Activated T-helper 1 cell treated with anti-CD3 and anti-CD28 coated beads, Interleukin-12 subunit alpha, Interleukin-12 subunit beta, Interleukin-2, Interleukin-4 antibody, amounts not matched to agents 30 ng/mL and 10 ng/mL and 1 ng/mL, durations not matched to agents 14 hours and 24 hours and 36 hours (primary cell): Measurements from ENCODE around the gene RPL37. TPM values are rescaled to one million over a fixed set of nuclear protein-coding genes. Genes with fewer than 3 reads are reported as not detected.
A peak's percentile ranks its signal among the peaks of the same experiment; 100 is the strongest.
"Not testable (repeated sequence)": the region's sequence is repeated elsewhere in the genome, so short reads cannot be mapped to it uniquely, and the experiment has no call there.

Source experiments
- DNase-seq: peaks from one replicate; pipeline ENCODE4 v3.0.0; 2021; ENCODE audit warnings: low spot score
- H3K27ac Mint-ChIP-seq: one replicate; pipeline ENCODE4 v1.8.0; 2021; ENCODE audit warnings: mild to moderate bottlenecking, mixed read lengths
- H3K27me3 Mint-ChIP-seq: one replicate; pipeline ENCODE4 v1.8.0; 2022; ENCODE audit warnings: mild to moderate bottlenecking, moderate library complexity, mixed read lengths; ENCODE audit not compliant: insufficient read depth
- H3K36me3 Mint-ChIP-seq: one replicate; pipeline ENCODE4 v1.8.0; 2021; ENCODE audit warnings: low read depth, mixed read lengths
- H3K4me1 Mint-ChIP-seq: one replicate; pipeline ENCODE4 v1.8.0; 2021; ENCODE audit warnings: low read depth, mixed read lengths
- H3K4me3 Mint-ChIP-seq: one replicate; pipeline ENCODE4 v1.8.0; 2021; ENCODE audit warnings: mild to moderate bottlenecking, moderate library complexity, mixed read lengths
- H3K9me3 Mint-ChIP-seq: one replicate; pipeline ENCODE4 v1.8.0; 2021; ENCODE audit warnings: mixed read lengths
- intact Hi-C: fragments of 100-400 bp; cut with micrococcal nuclease; formaldehyde crosslinking; loops from one replicate; pipeline ENCODE4 v1.15.1; 2024
- total RNA-seq: library from RNA; stranded (reverse); gene quantifications from 2 replicates; pipeline ENCODE4 v1.2.3, GENCODE V29; 2022

The RPL37 gene
- 1,451 and 1,473 TPM in 2 replicates for total RNA-seq

DNA sequence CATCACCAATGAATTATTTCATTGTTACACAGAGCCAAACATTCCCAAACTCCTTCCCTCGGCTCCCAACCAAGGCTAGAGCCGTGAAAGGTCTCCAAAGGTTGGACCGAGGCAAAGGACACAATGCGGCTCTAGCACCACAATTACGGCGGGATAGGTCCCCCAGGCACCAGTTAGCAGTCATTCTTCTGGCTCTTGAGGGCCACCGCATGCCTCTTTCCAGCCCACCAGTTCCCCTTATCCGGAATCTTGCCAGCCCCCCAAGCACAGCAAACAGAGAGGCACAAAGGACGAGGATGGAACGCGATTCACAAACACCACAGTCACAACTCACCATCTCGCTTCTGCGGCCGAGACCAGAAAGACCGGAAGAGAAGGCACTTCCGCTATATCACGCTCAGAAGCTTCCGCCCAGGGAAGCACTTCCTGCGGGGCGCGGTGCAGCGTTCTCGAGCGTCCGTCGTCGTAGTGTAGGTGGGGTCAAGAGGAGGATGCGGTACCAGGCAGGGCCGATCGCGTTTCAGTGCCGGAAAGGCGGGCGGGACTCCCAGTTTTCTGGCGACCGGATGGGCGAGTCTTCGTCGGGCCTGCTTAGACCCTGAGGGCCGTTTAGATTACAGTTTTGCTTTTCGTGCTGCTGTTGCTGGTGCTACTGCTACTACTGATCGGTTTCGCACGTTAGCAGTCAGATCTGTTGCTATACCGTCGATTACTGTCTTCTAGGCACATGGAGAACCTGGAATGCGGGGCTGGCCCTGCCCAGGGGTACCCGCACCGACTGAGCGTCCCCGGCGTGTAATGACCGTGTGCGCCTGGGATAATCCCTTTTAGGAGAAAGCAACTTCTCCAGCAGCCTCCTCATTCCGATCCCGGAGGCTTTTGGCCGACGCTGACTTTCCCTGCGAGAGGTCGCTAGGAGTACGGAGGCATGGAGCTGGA is at the start of gene RPL37:
Gene RPL37 (minus strand): TSS at position 374 of the 939 bp plus-strand sequence. CDS start 37 bp downstream, at position 337.
- Mint-ChIP-seq H3K4me3 (peak within 1 kb of the TSS; percentile 95), H3K27ac (peak within 1 kb of the TSS; percentile 90), H3K4me1 (peaks cover 45% of the 10 kb centered on the region), H3K36me3 (peaks cover 46% of the 10 kb centered on the region), H3K27me3 (no peaks in the 10 kb centered on the region), H3K9me3 (no peaks in the 10 kb centered on the region)
- intact Hi-C loops: loop anchor here (1.0 to 10.0 kb wide), 12 partner anchors 22 to 1760 kb away; partner anchors contain the start of genes OXCT1, PTGER4, RICTOR and RIMOC1
- DNase-seq: peak; percentile 89

DNA sequence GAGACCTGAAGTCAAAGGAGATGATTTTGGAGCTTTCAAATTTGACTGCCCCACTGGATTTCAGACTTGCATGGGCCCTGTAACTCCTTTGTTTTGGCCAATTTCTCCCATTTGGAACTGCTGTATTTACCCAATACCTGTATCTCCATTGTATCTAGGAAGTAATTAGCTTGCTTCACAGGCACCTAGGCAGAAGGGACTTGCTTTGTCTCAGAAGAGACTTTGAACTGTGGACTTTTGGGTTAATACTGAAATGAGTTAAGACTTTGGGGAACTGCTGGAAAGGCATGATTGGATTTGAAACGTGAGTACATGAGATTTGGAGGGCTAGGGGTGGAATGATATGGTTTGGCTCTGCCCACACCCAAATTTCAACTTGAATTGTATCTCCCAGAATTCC is 48.0 kb upstream of the RPL37 start:
- H3K27me3 Mint-ChIP-seq, H3K27ac Mint-ChIP-seq, DNase-seq, H3K36me3 Mint-ChIP-seq, H3K9me3 Mint-ChIP-seq, H3K4me3 Mint-ChIP-seq, H3K4me1 Mint-ChIP-seq, intact Hi-C loops: not testable (repeated sequence)

DNA sequence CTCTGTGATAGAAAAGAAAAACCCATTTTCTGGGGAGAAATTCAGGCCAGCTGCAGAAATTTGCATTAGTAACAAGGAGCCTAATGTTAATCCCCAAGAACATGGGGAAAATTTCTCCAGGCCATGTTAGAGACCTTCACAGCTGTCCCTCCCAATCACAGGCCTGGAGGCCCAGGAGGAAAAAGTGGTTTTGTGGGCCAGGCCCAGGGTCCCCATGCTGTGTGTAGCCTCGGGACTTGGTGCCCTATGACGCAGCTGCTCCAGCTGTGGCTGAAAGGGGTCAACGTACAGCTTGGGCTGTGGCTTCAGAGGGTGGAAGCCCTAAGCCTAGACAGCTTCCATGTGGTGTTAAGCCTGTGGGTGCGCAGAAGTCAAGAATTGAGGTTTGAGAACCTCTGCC is 47.3 kb upstream of the RPL37 start:
- Mint-ChIP-seq H3K27me3 (peaks cover 10% of the 10 kb centered on the region), H3K4me3 (no peak overlapping the region), H3K27ac (no peak overlapping the region), H3K36me3 (no peaks in the 10 kb centered on the region), H3K9me3 (peaks cover 4% of the 10 kb centered on the region), H3K4me1 (peaks cover 5% of the 10 kb centered on the region)
- intact Hi-C loops: no loop called here
- DNase-seq: no peak

DNA sequence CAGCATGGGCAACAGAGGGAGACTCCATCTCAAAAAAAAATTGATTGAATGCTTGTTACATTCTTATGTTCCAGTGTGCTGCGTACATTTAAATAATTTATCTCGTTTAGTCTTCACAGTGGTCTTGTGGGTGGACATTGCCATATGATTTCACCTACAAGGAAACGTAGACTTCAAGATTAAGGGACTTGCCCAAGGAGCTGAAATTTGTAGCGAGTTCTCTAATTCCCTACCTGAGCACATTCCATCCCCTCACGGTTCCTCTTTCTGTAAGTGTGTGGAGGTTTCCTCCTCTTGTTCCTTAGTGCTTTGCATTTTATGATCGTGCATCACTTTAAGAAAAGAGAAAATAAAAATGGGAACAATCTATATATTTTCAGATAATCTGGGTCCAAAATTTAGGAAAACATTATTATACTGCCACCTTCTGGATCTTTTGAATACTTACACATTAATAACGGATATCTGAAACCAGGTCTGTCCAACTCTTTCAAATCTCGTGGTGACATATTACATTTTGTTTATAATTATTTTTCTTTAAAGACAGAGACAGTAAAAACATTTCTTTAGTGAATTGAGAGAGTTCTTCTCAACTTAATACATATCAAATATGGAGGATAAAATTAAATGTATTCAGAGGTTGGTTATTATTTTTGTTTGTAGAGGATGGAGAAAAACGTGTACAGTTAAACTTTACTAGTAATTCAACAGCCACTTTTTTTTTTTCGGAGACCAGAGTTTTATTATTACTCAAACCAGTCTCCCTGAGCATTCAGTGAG is 44.3 kb upstream of the RPL37 start:
- Mint-ChIP-seq H3K4me1 (peaks cover 5% of the 10 kb centered on the region), H3K27ac (no peak overlapping the region), H3K36me3 (no peaks in the 10 kb centered on the region), H3K9me3 (peaks cover 4% of the 10 kb centered on the region), H3K4me3 (no peak overlapping the region), H3K27me3 (peaks cover 10% of the 10 kb centered on the region)
- DNase-seq: no peak
- intact Hi-C loops: loop anchor here (1.0 to 2.0 kb wide), 8 partner anchors 45 to 1300 kb away; partner anchors contain the start of genes PRKAA1, RPL37 and TTC33

DNA sequence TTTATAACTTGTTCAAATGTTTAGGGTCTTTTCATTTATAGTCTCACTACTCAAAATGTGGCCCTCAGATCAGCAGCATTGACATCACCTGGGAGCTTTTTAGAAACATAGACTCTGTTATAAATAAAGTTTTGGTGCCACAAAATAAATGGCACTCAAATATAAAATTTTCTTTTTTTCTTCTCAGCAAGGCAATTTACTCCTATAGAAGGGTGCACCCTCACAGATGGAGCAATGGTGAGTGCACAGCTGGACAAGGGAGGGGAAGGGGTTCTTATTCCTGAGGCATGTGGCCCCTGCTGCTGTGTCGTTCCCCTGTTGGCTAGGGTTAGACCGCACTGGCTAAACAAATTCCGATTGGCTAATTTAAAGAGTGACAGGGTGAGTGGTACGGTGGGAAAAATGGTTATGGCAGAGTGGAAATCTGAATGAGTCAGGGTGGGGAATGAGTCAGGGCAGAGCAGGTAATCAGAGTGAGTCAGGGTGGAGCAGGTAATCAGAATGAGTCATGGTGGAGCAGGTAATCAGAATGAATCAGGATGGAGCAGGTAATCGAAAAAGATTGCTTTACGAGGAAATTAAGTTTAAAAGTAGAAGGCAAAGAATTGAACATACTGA is 42.5 kb upstream of the RPL37 start:
- Mint-ChIP-seq H3K9me3 (peaks cover 4% of the 10 kb centered on the region), H3K36me3 (no peaks in the 10 kb centered on the region), H3K27me3 (peaks cover 10% of the 10 kb centered on the region), H3K4me1 (peaks cover 5% of the 10 kb centered on the region), H3K27ac (no peak overlapping the region), H3K4me3 (no peak overlapping the region)
- no peak for DNase-seq
- intact Hi-C loops: no loop called here

DNA sequence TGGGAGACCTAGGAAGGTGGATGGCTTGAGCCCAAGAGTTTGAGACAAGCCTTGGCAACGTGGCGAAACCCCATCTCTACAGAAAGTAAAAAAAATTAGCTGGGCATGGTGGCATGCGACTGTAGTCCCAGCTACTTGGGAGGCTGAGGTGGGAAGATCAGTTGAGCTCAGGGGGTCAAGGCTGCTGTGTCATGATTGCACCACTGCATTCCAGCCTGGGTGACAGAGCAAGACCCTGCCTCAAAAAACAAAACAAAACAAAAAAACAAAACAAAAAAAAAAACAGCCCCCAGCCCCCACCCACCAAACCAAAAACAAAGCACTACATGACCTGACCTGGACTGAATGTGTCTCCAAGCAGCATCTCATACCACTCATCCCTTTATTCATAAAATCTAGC is 40.9 kb upstream of the RPL37 start:
- intact Hi-C loops: no loop called here
- no peak for DNase-seq
- peaks cover 10% of the 10 kb centered on the region for H3K27me3 Mint-ChIP-seq
- no peaks in the 10 kb centered on the region for H3K36me3 Mint-ChIP-seq
- H3K4me1 Mint-ChIP-seq: peaks cover 5% of the 10 kb centered on the region
- peaks cover 4% of the 10 kb centered on the region for H3K9me3 Mint-ChIP-seq
- no peak overlapping the region for H3K27ac Mint-ChIP-seq
- no peak overlapping the region for H3K4me3 Mint-ChIP-seq

DNA sequence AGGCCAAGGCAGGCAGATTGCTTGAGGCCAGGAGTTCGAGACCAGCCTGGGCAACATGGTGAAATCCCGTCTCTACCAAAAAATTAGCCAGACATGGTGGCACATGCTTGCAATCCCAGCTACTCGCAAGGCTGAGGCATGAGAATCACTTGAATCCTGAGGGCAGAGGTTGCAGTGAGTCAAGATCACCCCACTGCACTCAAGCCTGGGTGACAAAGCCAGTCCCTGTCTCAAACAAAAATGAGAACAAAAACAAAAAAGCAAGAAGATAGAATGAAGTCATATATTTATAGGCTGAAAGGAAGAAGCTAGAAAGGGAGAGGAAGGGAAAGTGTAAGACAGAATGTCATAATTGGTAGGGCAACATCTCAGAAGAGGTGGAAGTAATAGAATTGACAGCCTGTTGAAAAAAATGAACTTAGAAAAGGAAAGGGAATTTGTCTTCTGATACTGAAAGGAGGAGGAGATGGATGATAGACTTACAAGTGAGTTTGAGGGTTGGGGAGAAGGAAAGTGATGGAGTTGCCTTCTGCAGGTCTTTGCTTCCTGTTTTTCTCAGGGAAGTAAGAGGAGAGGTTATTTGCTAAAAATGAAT is 38.4 kb upstream of the RPL37 start:
- peaks cover 4% of the 10 kb centered on the region for H3K9me3 Mint-ChIP-seq
- H3K36me3 Mint-ChIP-seq: no peaks in the 10 kb centered on the region
- H3K4me3 Mint-ChIP-seq: no peak overlapping the region
- peaks cover 7% of the 10 kb centered on the region for H3K27me3 Mint-ChIP-seq
- H3K27ac Mint-ChIP-seq: no peak overlapping the region
- DNase-seq: no peak
- H3K4me1 Mint-ChIP-seq: peaks cover 5% of the 10 kb centered on the region
- intact Hi-C loops: no loop called here

DNA sequence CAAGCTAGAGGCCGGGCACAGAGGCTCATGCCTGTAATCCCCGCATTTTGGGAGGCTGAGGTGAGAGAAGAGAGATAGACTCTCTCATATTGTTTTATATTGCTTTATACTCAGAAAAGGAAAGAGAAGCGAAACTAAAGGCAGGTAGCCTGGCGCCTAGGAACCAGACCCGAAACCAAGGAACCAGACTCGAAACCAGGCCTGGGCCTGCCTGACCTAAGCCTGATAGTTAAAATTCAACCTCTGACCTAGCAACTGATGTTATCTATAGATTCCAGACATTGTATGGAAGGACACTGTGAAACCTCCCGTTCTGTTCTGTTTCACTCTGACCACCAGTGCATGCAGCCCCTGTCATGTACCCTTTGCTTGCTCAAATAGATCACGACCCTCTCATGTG is 37.2 kb upstream of the RPL37 start:
- H3K27ac Mint-ChIP-seq, H3K36me3 Mint-ChIP-seq, H3K4me1 Mint-ChIP-seq, H3K9me3 Mint-ChIP-seq, DNase-seq, intact Hi-C loops, H3K4me3 Mint-ChIP-seq: not testable (repeated sequence)
- peaks cover 10% of the 10 kb centered on the region for H3K27me3 Mint-ChIP-seq

DNA sequence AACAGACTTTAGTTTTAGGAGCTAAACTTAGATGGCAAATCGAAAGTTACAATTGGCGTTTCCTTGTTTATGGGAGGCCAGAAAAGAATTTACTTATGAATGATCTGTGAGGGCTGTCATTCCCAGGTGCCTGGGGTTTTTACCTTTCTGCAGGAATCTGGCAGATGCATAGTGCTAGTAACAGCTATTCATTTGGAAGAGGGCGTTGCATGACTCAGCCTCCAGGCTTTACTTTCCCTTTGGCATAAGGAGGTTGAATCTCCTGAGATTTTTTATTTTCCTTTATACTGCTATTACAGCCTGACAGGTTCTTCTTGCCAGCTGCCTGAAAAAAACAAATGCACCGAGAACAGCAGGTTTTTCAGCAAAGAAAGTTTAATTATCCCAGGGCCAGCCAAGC is 36.2 kb upstream of the RPL37 start:
- H3K27me3 Mint-ChIP-seq: peaks cover 13% of the 10 kb centered on the region
- H3K4me3 Mint-ChIP-seq: no peak overlapping the region
- no peaks in the 10 kb centered on the region for H3K4me1 Mint-ChIP-seq
- no peaks in the 10 kb centered on the region for H3K9me3 Mint-ChIP-seq
- no peak for DNase-seq
- intact Hi-C loops: no loop called here
- no peaks in the 10 kb centered on the region for H3K36me3 Mint-ChIP-seq
- no peak overlapping the region for H3K27ac Mint-ChIP-seq

DNA sequence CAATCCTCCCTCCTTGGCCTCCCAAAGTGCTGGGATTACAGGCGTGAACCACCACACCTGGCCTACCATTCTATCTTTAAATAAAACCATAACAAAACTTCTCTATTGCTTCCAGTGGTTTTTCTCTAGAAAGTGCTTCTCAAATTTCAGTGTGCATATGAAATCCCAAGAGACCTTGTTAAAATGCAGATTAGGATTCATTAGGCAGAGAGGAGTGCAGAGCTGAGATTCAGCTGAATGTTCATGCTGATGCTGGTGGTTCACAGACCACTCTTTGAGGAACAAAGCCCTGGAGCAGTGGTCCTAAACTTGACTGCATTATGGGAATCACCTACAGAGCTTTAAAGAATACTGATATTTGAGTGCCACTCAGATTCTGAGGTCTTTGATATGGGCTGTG is 34.4 kb upstream of the RPL37 start:
- Mint-ChIP-seq H3K4me1 (no peaks in the 10 kb centered on the region), H3K36me3 (no peaks in the 10 kb centered on the region), H3K9me3 (peaks cover 8% of the 10 kb centered on the region), H3K27ac (no peak overlapping the region), H3K27me3 (peaks cover 13% of the 10 kb centered on the region), H3K4me3 (no peak overlapping the region)
- intact Hi-C loops: no loop called here
- no peak for DNase-seq

DNA sequence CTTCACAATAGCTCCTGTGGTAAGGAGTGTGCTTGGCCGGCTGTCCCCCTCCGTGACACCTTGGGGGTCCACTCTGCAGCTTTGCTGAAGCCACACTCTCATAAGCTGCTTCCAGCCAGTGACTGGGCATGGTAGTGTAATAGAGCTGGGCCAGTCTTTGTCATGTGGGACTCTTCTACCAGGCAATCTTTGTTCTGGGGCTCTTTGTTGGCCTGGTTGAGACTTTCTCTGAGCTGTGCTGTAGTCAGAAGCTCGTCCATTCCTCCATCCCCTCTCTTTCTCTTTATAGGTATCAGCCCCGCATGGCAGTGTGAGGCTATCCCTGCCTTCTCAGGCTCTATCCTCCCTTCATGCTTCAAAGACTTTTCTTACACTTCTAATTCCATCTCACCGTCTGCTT is 31.8 kb upstream of the RPL37 start:
- peaks cover 11% of the 10 kb centered on the region for H3K9me3 Mint-ChIP-seq
- intact Hi-C loops: no loop called here
- no peak for DNase-seq
- H3K27me3 Mint-ChIP-seq: peaks cover 8% of the 10 kb centered on the region
- H3K4me1 Mint-ChIP-seq: no peaks in the 10 kb centered on the region
- no peaks in the 10 kb centered on the region for H3K36me3 Mint-ChIP-seq
- no peak overlapping the region for H3K27ac Mint-ChIP-seq
- H3K4me3 Mint-ChIP-seq: no peak overlapping the region

DNA sequence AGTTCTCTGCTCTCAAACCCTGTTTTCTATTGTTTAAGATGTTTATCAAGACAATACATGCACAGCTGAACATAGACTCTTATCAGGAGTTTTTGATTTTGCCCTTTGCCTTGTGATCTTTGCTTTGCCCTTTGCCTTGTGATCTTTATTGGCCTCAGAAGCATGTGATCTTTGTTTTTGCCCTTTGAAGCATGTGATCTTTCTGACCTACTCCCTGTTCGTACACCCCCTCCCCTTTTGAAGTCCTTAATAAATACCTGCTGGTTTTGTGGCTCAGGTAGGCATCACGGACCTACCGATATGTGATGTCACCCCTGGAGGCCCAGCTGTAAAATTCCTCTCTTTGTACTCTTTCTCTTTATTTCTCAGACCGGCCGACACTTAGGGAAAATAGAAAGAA is 30.0 kb upstream of the RPL37 start:
- H3K4me3 Mint-ChIP-seq, intact Hi-C loops, H3K27ac Mint-ChIP-seq, DNase-seq, H3K4me1 Mint-ChIP-seq, H3K27me3 Mint-ChIP-seq, H3K36me3 Mint-ChIP-seq: not testable (repeated sequence)
- peaks cover 11% of the 10 kb centered on the region for H3K9me3 Mint-ChIP-seq
